Measurements from ENCODE around the gene PHACTR2.
A peak's percentile ranks its signal among the peaks of the same experiment; 100 is the strongest.
"Not testable (repeated sequence)": the region's sequence is repeated elsewhere in the genome, so short reads cannot be mapped to it uniquely, and the experiment has no call there.

PHACTR2 gene

GRCh38 chr6:143822584-143823024 is 144.8 kb downstream of the PHACTR2 start:
- no peak for DNase-seq

GRCh38 chr6:143823548-143823947 is 145.8 kb downstream of the PHACTR2 start:
- no peak for DNase-seq

GRCh38 chr6:143828572-143828971 is 150.8 kb downstream of the PHACTR2 start:
- no peak for DNase-seq

GRCh38 chr6:143836150-143836549 is 158.4 kb downstream of the PHACTR2 start:
- no peak for DNase-seq

- DNase-seq, result no peak
These were observed 160.6 kb downstream of the PHACTR2 start for GRCh38 chr6:143838395-143838794.

- no peak for DNase-seq
These were observed 161.4 kb downstream of the PHACTR2 start for GRCh38 chr6:143839196-143839595.

GRCh38 chr6:143840595-143841265 is 163.0 kb downstream of the PHACTR2 start:
- no peak for DNase-seq

- DNase-seq, result no peak
These were observed 164.7 kb downstream of the PHACTR2 start for GRCh38 chr6:143842461-143842901.

GRCh38 chr6:143842902-143843676 is 165.3 kb downstream of the PHACTR2 start, which contains the start of gene LTV1:
Gene LTV1, plus strand, starts transcription at chr6:143843338. Its CDS starts 140 bp downstream, at chr6:143843478.
- DNase-seq, result peak; percentile 93

GRCh38 chr6:143843677-143843999 is 165.9 kb downstream of the PHACTR2 start:
- no peak for DNase-seq

GRCh38 chr6:143844006-143844405 is 166.2 kb downstream of the PHACTR2 start:
- no peak for DNase-seq

GRCh38 chr6:143845033-143845432 is 167.3 kb downstream of the PHACTR2 start:
- no peak for DNase-seq

- DNase-seq, result not testable (repeated sequence)
These were observed 173.9 kb downstream of the PHACTR2 start for GRCh38 chr6:143851706-143852105.

- DNase-seq, result not testable (repeated sequence)
These were observed 177.3 kb downstream of the PHACTR2 start for GRCh38 chr6:143855057-143855456.

- DNase-seq, result not testable (repeated sequence)
These were observed 179.0 kb downstream of the PHACTR2 start for GRCh38 chr6:143856762-143857161.

- DNase-seq, result no peak
These were observed 179.9 kb downstream of the PHACTR2 start for GRCh38 chr6:143857651-143858050.

- DNase-seq, result no peak
These were observed 182.3 kb downstream of the PHACTR2 start for GRCh38 chr6:143859891-143860660.

GRCh38 chr6:143863771-143864170 is 186.0 kb downstream of the PHACTR2 start:
- DNase-seq, result no peak

- no peak for DNase-seq
These were observed 186.5 kb downstream of the PHACTR2 start, which contains the start of gene ZC2HC1B for GRCh38 chr6:143864234-143864633. Gene ZC2HC1B, plus strand, starts transcription at chr6:143864474. Its CDS starts 66 bp downstream, at chr6:143864540.

GRCh38 chr6:143867236-143867635 is 189.5 kb downstream of the PHACTR2 start:
- DNase-seq, result no peak

GRCh38 chr6:143868808-143869207 is 191.0 kb downstream of the PHACTR2 start:
- DNase-seq, result not testable (repeated sequence)

- not testable (repeated sequence) for DNase-seq
These were observed 193.5 kb downstream of the PHACTR2 start for GRCh38 chr6:143871202-143871730.

GRCh38 chr6:143872201-143872600 is 194.4 kb downstream of the PHACTR2 start:
- DNase-seq, result no peak

All from activated naive CD4-positive, alpha-beta T cell treated with Interleukin-2 at 50 U/mL for 16 hours (primary cell).